ENCODE measurements around the gene LCE1A. TPM values are rescaled to one million over a fixed set of nuclear protein-coding genes. Genes with fewer than 3 reads are reported as not detected.

The LCE1A gene
- total RNA-seq, 1 donor from 2014 or later, result not detected

- Mint-ChIP-seq H3K27ac (no peak overlapping the region), H3K4me1 (ENCODE audit: low read depth) (no peaks in the 10 kb centered on the region), H3K36me3 (ENCODE audit: insufficient read depth) (no peaks in the 10 kb centered on the region), H3K27me3 (no peaks in the 10 kb centered on the region), H3K9me3 (ENCODE audit: low read depth) (peaks cover 27% of the 10 kb centered on the region), H3K4me3 (ENCODE audit: low read depth) (no peak overlapping the region)
- DNase-seq (ENCODE audit: low spot score, unreplicated experiment), result no peak
- TF ChIP-seq, protein P1, sequence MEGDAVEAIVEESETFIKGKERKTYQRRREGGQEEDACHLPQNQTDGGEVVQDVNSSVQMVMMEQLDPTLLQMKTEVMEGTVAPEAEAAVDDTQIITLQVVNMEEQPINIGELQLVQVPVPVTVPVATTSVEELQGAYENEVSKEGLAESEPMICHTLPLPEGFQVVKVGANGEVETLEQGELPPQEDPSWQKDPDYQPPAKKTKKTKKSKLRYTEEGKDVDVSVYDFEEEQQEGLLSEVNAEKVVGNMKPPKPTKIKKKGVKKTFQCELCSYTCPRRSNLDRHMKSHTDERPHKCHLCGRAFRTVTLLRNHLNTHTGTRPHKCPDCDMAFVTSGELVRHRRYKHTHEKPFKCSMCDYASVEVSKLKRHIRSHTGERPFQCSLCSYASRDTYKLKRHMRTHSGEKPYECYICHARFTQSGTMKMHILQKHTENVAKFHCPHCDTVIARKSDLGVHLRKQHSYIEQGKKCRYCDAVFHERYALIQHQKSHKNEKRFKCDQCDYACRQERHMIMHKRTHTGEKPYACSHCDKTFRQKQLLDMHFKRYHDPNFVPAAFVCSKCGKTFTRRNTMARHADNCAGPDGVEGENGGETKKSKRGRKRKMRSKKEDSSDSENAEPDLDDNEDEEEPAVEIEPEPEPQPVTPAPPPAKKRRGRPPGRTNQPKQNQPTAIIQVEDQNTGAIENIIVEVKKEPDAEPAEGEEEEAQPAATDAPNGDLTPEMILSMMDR (IDR thresholded peaks at IDR 0.05; ENCODE audit: unreplicated experiment), result no peak
Observed at GRCh38 chr1:152864443-152864842, 37.2 kb downstream of the LCE1A start.

DNA sequence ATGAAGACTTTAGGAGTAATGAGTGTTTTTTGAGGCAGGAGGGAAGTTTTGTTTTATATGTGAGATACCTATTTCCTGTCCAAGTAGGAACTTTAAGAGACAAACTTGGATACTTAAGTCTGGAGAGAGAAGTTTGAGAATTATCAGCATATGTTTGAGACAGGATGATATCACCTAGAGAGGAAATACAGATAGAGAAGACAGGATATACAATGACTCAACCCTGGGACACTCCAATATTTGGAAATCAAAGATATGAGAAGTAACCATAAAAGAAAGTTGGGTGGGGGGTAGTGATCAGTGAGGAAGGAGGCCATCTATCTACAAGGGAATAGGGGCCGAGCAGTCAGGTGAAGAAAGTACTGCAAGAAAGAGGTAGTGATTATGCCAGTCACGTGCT lies 39.0 kb downstream of the LCE1A start:
- no peak overlapping the region for H3K27ac Mint-ChIP-seq
- TF ChIP-seq, protein P1 (IDR thresholded peaks at IDR 0.05; ENCODE audit: unreplicated experiment), result no peak
- H3K4me3 Mint-ChIP-seq (ENCODE audit: low read depth), result no peak overlapping the region
- H3K9me3 Mint-ChIP-seq (ENCODE audit: low read depth), result peaks cover 11% of the 10 kb centered on the region
- H3K4me1 Mint-ChIP-seq (ENCODE audit: low read depth), result no peaks in the 10 kb centered on the region
- no peaks in the 10 kb centered on the region for H3K36me3 Mint-ChIP-seq (ENCODE audit: insufficient read depth)
- peaks cover 2% of the 10 kb centered on the region for H3K27me3 Mint-ChIP-seq
- DNase-seq (ENCODE audit: low spot score, unreplicated experiment), result no peak

GRCh38 chr1:152869808-152870419 lies 42.6 kb downstream of the LCE1A start:
- no peaks in the 10 kb centered on the region for H3K4me1 Mint-ChIP-seq (ENCODE audit: low read depth)
- DNase-seq (ENCODE audit: low spot score, unreplicated experiment), result peak; percentile 46
- H3K36me3 Mint-ChIP-seq (ENCODE audit: insufficient read depth), result no peaks in the 10 kb centered on the region
- H3K9me3 Mint-ChIP-seq (ENCODE audit: low read depth), result no peaks in the 10 kb centered on the region
- TF ChIP-seq, protein P1 (IDR thresholded peaks at IDR 0.05; ENCODE audit: unreplicated experiment), result peak; percentile 71
- no peak overlapping the region for H3K4me3 Mint-ChIP-seq (ENCODE audit: low read depth)
- H3K27me3 Mint-ChIP-seq, result peaks cover 4% of the 10 kb centered on the region
- no peak overlapping the region for H3K27ac Mint-ChIP-seq

DNA sequence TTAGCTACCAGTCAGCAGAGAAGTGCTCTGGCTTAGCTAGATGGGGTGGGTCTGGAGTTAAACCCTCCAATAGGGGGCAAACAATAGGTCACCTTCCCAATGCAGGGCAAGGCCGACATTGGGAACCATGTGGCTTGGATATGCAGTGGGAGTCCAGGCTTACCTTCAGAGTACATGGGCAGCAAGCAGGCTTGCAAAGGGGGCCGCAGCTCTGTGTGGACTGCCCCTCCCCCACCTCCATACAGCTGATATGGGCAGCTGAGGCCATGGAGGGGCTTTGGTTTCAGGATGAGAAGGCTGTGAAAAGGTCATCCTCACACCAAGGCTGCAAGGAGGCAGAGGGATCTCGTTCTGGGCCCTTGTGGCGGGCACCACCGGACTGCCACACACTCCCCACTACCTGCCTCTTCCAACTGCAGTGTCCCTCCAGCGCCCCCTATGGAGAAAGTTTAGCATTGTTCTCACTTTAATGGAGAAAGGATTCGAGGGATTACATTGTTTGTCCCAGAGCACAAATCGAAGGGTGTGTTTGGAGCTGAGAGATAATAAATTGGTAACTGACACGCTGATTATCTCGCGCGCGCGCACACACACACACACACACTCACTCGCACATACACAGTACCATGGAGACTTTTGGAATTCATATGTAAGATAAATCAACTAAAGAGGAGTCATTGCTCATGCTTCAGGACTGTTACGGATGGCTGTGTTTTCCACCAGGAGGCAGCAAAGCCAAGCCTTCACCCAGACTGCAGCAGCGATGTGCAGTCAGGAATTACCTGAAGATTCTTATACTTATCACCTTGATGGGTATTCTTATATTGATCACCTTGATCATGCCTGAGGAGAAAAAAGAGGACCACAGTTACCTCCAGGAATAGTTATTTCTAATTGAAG lies 43.8 kb downstream of the LCE1A start:
- TF ChIP-seq, protein P1 (IDR thresholded peaks at IDR 0.05; ENCODE audit: unreplicated experiment), result peak; percentile 52
- no peak overlapping the region for H3K27ac Mint-ChIP-seq
- no peaks in the 10 kb centered on the region for H3K4me1 Mint-ChIP-seq (ENCODE audit: low read depth)
- no peak for DNase-seq (ENCODE audit: low spot score, unreplicated experiment)
- no peaks in the 10 kb centered on the region for H3K9me3 Mint-ChIP-seq (ENCODE audit: low read depth)
- peaks cover 4% of the 10 kb centered on the region for H3K27me3 Mint-ChIP-seq
- H3K36me3 Mint-ChIP-seq (ENCODE audit: insufficient read depth), result no peaks in the 10 kb centered on the region
- H3K4me3 Mint-ChIP-seq (ENCODE audit: low read depth), result no peak overlapping the region

DNA sequence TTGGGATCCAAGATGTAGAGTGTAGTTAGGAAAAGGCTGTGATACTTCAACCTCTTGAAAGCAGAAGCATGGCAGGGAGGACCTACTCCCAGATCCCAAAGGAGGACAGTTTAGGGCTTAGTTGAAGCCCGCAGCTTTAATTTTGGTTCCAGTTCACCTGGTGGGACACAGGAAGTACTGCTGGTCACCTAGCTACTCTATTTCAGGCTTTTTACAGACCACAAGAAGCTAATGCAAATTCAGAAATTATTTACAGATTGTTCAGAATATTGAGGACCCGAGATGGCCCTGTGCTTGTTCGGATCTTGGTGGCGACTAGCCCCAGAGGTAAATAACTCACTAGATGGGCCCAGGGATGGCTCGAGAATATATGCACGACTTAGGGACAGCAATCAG lies 44.5 kb downstream of the LCE1A start:
- no peak for DNase-seq (ENCODE audit: low spot score, unreplicated experiment)
- H3K36me3 Mint-ChIP-seq (ENCODE audit: insufficient read depth), result no peaks in the 10 kb centered on the region
- no peaks in the 10 kb centered on the region for H3K9me3 Mint-ChIP-seq (ENCODE audit: low read depth)
- H3K4me3 Mint-ChIP-seq (ENCODE audit: low read depth), result no peak overlapping the region
- no peak overlapping the region for H3K27ac Mint-ChIP-seq
- TF ChIP-seq, protein P1 (IDR thresholded peaks at IDR 0.05; ENCODE audit: unreplicated experiment), result no peak
- peaks cover 4% of the 10 kb centered on the region for H3K27me3 Mint-ChIP-seq
- H3K4me1 Mint-ChIP-seq (ENCODE audit: low read depth), result no peaks in the 10 kb centered on the region

Data from progenitor cell of endocrine pancreas (in vitro differentiated cells).